ENCODE data around the gene COLEC12.

GRCh38 chr18:336713-337112 is 163.8 kb downstream of the COLEC12 start:
- TF ChIP-seq EZH2phosphoT487 (IDR thresholded peaks at IDR 0.05; ENCODE audit: borderline replicate concordance): no peak
- TF ChIP-seq CTCF (conservative IDR thresholded peaks at IDR 0.05; ENCODE audit: low read length): no peak
